ENCODE measurements around the gene NOL4L.

NOL4L gene

DNA sequence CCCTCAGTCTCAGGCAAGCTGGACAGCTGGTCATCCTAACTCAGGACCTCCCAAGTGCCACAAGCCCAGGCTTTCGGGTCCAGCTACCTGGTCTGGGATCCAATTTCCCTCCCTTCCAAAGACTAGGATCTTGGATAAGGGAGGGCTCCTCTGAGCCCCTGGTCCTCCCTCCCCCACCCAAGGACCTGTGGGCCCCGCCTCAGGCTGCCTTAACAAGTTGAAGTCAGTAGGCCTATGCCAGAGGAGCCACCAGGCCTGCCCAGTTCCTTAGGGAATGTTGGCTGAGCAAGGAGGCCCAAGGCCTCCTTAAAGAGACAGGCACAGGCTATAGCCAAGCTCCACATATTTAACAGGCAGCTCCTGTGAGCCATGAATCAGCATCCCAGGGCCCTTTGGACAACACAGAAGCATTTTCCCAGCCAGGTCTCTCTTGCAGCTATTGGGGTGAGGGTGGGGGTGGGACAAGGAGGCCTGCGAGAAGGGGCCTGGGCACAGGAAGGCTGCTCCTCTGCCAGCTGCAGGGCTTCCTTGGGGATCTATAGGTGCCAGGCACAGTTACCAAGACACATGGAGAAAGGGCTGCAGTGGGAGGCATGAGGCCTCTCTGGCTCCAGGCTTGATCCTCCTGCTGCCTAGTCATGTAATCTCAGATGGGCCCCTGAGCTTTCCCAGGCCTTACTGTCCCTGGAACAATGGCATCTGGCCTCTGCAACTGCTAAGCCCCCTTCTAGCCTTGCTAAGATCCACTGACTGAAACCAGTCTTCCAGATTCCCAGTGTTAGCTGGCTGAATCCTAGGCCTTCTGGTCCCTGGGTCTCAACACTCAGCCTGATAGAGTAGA is 27.4 kb upstream of the NOL4L start:
- Histone ChIP-seq H3K79me2 (ENCODE audit: insufficient read depth, low read length) (no peaks in the 10 kb centered on the region), H3K9ac (ENCODE audit: low read length) (no peak overlapping the region), H3K36me3 (ENCODE audit: low read length) (no peaks in the 10 kb centered on the region), H3K27ac (ENCODE audit: low read depth, low read length) (no peak overlapping the region), H3K9me2 (replicated peaks; ENCODE audit: insufficient read depth, low read length) (no peaks in the 10 kb centered on the region), H3F3A (ENCODE audit: insufficient read depth) (no peaks in the 10 kb centered on the region), H3K4me3 (ENCODE audit: insufficient read depth, low read length, poor library complexity, severe bottlenecking) (no peak overlapping the region), H3K27me3 (ENCODE audit: low read length) (no peaks in the 10 kb centered on the region), H3K4me2 (ENCODE audit: low read depth, low read length, poor library complexity, severe bottlenecking) (no peak overlapping the region), H4K20me1 (ENCODE audit: low read depth, low read length) (no peaks in the 10 kb centered on the region), H3K9me3 (ENCODE audit: insufficient read depth, low read length) (no peaks in the 10 kb centered on the region), H2AFZ (ENCODE audit: low read depth, low read length, severe bottlenecking) (no peak overlapping the region)
- TF ChIP-seq EZH2phosphoT487 (conservative IDR thresholded peaks at IDR 0.05; ENCODE audit: low read length) (no peak), CTCF (IDR thresholded peaks at IDR 0.05; ENCODE audit: insufficient read depth, low read length, poor library complexity, severe bottlenecking) (no peak)

DNA sequence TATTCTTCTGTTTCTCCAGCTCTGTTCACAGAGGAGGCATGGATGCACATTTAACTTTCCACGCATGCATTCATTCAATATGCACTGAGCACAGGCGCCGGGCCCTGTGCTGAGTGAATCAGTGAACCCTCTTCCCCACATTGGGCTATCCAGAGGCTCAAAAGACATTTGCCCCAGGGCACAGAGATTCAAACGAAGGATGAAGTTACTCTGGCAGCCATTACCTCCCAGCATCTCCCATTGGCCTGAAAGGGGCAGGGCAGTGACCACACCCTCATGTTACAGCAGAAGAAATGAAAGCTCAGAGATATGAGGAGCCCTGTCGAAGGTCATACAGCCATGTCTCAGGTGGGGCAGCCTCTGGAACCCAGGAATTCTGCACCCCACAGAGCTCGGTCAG is 26.7 kb upstream of the NOL4L start:
- Histone ChIP-seq H3K36me3 (ENCODE audit: low read length) (no peaks in the 10 kb centered on the region), H3K9me2 (replicated peaks; ENCODE audit: insufficient read depth, low read length) (no peaks in the 10 kb centered on the region), H4K20me1 (ENCODE audit: low read depth, low read length) (no peaks in the 10 kb centered on the region), H2AFZ (ENCODE audit: low read depth, low read length, severe bottlenecking) (no peak overlapping the region), H3K27me3 (ENCODE audit: low read length) (no peaks in the 10 kb centered on the region), H3K9ac (ENCODE audit: low read length) (no peak overlapping the region), H3F3A (ENCODE audit: insufficient read depth) (no peaks in the 10 kb centered on the region), H3K4me3 (ENCODE audit: insufficient read depth, low read length, poor library complexity, severe bottlenecking) (no peak overlapping the region), H3K79me2 (ENCODE audit: insufficient read depth, low read length) (no peaks in the 10 kb centered on the region), H3K27ac (ENCODE audit: low read depth, low read length) (no peak overlapping the region), H3K9me3 (ENCODE audit: insufficient read depth, low read length) (no peaks in the 10 kb centered on the region), H3K4me2 (ENCODE audit: low read depth, low read length, poor library complexity, severe bottlenecking) (no peak overlapping the region)
- TF ChIP-seq EZH2phosphoT487 (conservative IDR thresholded peaks at IDR 0.05; ENCODE audit: low read length) (no peak), CTCF (IDR thresholded peaks at IDR 0.05; ENCODE audit: insufficient read depth, low read length, poor library complexity, severe bottlenecking) (no peak)

GRCh38 chr20:32611286-32611685 is 26.2 kb upstream of the NOL4L start:
- no peaks in the 10 kb centered on the region for H3K79me2 ChIP-seq (ENCODE audit: insufficient read depth, low read length)
- H3K9me2 ChIP-seq (replicated peaks; ENCODE audit: insufficient read depth, low read length), result no peaks in the 10 kb centered on the region
- H3K9me3 ChIP-seq (ENCODE audit: insufficient read depth, low read length), result no peaks in the 10 kb centered on the region
- no peaks in the 10 kb centered on the region for H4K20me1 ChIP-seq (ENCODE audit: low read depth, low read length)
- no peaks in the 10 kb centered on the region for H3K36me3 ChIP-seq (ENCODE audit: low read length)
- H3F3A ChIP-seq (ENCODE audit: insufficient read depth), result no peaks in the 10 kb centered on the region
- no peak overlapping the region for H2AFZ ChIP-seq (ENCODE audit: low read depth, low read length, severe bottlenecking)
- no peak overlapping the region for H3K9ac ChIP-seq (ENCODE audit: low read length)
- no peak overlapping the region for H3K4me2 ChIP-seq (ENCODE audit: low read depth, low read length, poor library complexity, severe bottlenecking)
- H3K4me3 ChIP-seq (ENCODE audit: insufficient read depth, low read length, poor library complexity, severe bottlenecking), result no peak overlapping the region
- H3K27me3 ChIP-seq (ENCODE audit: low read length), result no peaks in the 10 kb centered on the region
- TF ChIP-seq EZH2phosphoT487 (conservative IDR thresholded peaks at IDR 0.05; ENCODE audit: low read length) (no peak), CTCF (IDR thresholded peaks at IDR 0.05; ENCODE audit: insufficient read depth, low read length, poor library complexity, severe bottlenecking) (no peak)
- H3K27ac ChIP-seq (ENCODE audit: low read depth, low read length), result no peak overlapping the region
